H1 (cell line): ENCODE measurements around the gene MED16.

Source experiments
- CREB1 ChIP-seq: IDR thresholded peaks from 2 replicates; pipeline ENCODE4 v1.6.1; 2012; ENCODE audit warnings: inconsistent platforms
- FOSL1 ChIP-seq: IDR thresholded peaks from 2 replicates; pipeline ENCODE4 v1.6.1; 2011; ENCODE audit warnings: mild to moderate bottlenecking, low read depth, low read length, moderate library complexity; ENCODE audit not compliant: insufficient read depth
- KDM5A ChIP-seq: fragments of 200-600 bp; IDR thresholded peaks from 2 replicates; pipeline ENCODE4 v1.7.1; 2012; ENCODE audit warnings: mild to moderate bottlenecking, low read length, inconsistent platforms, mixed read lengths
- MAFK ChIP-seq: IDR thresholded peaks from 2 replicates; pipeline ENCODE4 v1.6.1; 2012; ENCODE audit warnings: low read depth, mild to moderate bottlenecking, improper control_type of control experiment, low read length
- PHF8 ChIP-seq: fragments of 200-600 bp; sonication (generic); conservative IDR thresholded peaks from 2 replicates; pipeline ENCODE4 v1.7.1; 2012; ENCODE audit warnings: low read depth, mild to moderate bottlenecking, inconsistent platforms, low read length, moderate library complexity
- YY1 ChIP-seq: IDR thresholded peaks from 2 replicates; pipeline ENCODE4 v1.6.1; 2011; ENCODE audit warnings: low read depth, mild to moderate bottlenecking, low read length
- TF ChIP-seq, protein P1 (sequence below): fragments of 300-600 bp; sonication (generic); IDR thresholded peaks from 2 replicates; pipeline ENCODE4 v1.7.1; 2012; ENCODE audit warnings: low read length, moderate library complexity, mild to moderate bottlenecking, inconsistent platforms; ENCODE audit not compliant: insufficient replicate concordance
- TF ChIP-seq, protein P2 (sequence below), 3 experiments: IDR thresholded peaks; 1 replicate in 2 of 3; 2 replicates in 1 of 3; pipeline versions ENCODE4 v1.5.1 to v1.6.1; 2011; ENCODE audit warnings: low read length in 3 of 3, mild to moderate bottlenecking in 3 of 3, inconsistent platforms in 2 of 3, low read depth in 1 of 3, moderate library complexity in 1 of 3; ENCODE audit not compliant: insufficient read depth in 1 of 3; ENCODE audit errors: control extremely low read depth in 1 of 3

DNA sequence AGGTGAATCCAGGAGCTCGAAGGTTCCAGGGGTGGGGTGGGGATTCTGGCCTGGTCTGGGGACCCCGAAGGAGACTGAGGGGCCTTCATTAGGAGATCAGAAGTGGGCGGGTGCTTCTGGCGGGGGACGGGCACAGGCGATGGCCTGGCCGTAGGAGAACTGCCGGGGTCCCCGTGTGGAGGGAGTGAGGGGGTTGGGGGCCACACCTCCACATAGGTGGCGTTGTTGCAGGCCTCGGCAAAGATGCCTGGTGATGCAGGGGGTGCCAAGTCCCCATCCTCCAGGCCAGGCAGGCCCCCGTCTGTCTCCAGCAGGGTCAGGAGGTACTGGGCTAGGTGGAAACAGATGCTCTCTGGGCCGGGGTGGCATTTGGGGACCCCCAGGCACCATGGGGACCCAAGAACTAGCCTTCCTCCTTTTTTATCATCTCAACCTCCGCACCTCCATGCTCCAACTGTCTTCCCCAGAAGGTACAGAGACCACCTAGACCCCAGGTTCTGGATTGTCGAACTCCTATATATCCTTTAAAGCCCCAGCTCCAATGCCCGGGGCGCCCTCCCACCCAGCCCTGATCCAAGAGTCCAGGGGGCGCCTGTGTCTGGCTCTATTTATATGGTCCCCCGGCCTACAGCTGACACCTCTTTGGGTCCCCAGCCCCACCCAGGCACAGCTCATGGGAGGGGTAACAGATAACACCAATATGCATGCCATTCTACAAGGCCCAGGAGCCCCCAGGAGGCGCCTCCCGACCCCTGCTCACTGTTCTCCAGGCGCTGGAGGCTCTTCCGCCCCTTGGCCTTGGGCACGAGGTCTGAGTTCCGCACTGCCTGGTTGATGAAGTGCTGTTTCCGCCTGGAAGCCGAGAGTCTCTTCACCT, 8.5 kb upstream of the MED16 start:
- TF ChIP-seq PHF8 (no peak), FOSL1 (no peak), MAFK (no peak), YY1 (no peak), CREB1 (no peak), KDM5A (no peak)
- TF ChIP-seq, protein P1, sequence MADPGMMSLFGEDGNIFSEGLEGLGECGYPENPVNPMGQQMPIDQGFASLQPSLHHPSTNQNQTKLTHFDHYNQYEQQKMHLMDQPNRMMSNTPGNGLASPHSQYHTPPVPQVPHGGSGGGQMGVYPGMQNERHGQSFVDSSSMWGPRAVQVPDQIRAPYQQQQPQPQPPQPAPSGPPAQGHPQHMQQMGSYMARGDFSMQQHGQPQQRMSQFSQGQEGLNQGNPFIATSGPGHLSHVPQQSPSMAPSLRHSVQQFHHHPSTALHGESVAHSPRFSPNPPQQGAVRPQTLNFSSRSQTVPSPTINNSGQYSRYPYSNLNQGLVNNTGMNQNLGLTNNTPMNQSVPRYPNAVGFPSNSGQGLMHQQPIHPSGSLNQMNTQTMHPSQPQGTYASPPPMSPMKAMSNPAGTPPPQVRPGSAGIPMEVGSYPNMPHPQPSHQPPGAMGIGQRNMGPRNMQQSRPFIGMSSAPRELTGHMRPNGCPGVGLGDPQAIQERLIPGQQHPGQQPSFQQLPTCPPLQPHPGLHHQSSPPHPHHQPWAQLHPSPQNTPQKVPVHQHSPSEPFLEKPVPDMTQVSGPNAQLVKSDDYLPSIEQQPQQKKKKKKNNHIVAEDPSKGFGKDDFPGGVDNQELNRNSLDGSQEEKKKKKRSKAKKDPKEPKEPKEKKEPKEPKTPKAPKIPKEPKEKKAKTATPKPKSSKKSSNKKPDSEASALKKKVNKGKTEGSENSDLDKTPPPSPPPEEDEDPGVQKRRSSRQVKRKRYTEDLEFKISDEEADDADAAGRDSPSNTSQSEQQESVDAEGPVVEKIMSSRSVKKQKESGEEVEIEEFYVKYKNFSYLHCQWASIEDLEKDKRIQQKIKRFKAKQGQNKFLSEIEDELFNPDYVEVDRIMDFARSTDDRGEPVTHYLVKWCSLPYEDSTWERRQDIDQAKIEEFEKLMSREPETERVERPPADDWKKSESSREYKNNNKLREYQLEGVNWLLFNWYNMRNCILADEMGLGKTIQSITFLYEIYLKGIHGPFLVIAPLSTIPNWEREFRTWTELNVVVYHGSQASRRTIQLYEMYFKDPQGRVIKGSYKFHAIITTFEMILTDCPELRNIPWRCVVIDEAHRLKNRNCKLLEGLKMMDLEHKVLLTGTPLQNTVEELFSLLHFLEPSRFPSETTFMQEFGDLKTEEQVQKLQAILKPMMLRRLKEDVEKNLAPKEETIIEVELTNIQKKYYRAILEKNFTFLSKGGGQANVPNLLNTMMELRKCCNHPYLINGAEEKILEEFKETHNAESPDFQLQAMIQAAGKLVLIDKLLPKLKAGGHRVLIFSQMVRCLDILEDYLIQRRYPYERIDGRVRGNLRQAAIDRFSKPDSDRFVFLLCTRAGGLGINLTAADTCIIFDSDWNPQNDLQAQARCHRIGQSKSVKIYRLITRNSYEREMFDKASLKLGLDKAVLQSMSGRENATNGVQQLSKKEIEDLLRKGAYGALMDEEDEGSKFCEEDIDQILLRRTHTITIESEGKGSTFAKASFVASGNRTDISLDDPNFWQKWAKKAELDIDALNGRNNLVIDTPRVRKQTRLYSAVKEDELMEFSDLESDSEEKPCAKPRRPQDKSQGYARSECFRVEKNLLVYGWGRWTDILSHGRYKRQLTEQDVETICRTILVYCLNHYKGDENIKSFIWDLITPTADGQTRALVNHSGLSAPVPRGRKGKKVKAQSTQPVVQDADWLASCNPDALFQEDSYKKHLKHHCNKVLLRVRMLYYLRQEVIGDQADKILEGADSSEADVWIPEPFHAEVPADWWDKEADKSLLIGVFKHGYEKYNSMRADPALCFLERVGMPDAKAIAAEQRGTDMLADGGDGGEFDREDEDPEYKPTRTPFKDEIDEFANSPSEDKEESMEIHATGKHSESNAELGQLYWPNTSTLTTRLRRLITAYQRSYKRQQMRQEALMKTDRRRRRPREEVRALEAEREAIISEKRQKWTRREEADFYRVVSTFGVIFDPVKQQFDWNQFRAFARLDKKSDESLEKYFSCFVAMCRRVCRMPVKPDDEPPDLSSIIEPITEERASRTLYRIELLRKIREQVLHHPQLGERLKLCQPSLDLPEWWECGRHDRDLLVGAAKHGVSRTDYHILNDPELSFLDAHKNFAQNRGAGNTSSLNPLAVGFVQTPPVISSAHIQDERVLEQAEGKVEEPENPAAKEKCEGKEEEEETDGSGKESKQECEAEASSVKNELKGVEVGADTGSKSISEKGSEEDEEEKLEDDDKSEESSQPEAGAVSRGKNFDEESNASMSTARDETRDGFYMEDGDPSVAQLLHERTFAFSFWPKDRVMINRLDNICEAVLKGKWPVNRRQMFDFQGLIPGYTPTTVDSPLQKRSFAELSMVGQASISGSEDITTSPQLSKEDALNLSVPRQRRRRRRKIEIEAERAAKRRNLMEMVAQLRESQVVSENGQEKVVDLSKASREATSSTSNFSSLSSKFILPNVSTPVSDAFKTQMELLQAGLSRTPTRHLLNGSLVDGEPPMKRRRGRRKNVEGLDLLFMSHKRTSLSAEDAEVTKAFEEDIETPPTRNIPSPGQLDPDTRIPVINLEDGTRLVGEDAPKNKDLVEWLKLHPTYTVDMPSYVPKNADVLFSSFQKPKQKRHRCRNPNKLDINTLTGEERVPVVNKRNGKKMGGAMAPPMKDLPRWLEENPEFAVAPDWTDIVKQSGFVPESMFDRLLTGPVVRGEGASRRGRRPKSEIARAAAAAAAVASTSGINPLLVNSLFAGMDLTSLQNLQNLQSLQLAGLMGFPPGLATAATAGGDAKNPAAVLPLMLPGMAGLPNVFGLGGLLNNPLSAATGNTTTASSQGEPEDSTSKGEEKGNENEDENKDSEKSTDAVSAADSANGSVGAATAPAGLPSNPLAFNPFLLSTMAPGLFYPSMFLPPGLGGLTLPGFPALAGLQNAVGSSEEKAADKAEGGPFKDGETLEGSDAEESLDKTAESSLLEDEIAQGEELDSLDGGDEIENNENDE: no peak
- TF ChIP-seq, protein P2, sequence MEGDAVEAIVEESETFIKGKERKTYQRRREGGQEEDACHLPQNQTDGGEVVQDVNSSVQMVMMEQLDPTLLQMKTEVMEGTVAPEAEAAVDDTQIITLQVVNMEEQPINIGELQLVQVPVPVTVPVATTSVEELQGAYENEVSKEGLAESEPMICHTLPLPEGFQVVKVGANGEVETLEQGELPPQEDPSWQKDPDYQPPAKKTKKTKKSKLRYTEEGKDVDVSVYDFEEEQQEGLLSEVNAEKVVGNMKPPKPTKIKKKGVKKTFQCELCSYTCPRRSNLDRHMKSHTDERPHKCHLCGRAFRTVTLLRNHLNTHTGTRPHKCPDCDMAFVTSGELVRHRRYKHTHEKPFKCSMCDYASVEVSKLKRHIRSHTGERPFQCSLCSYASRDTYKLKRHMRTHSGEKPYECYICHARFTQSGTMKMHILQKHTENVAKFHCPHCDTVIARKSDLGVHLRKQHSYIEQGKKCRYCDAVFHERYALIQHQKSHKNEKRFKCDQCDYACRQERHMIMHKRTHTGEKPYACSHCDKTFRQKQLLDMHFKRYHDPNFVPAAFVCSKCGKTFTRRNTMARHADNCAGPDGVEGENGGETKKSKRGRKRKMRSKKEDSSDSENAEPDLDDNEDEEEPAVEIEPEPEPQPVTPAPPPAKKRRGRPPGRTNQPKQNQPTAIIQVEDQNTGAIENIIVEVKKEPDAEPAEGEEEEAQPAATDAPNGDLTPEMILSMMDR (IDR thresholded peaks at IDR 0.05; ENCODE audit: control extremely low read depth in 1 of 3, insufficient read depth in 1 of 3, low read depth in 1 of 3, low read length in 3 of 3): no peak
